NCI-H1105 (cell line): ENCODE measurements around the gene RIN3.
A peak's percentile ranks its signal among the peaks of the same experiment; 100 is the strongest.

Experiments
- DNase-seq: peaks from one replicate; lab custom pipeline; 2025; lab: John Stamatoyannopoulos, UW

Gene RIN3

GRCh38 chr14:92600318-92601053 lies 86.9 kb downstream of the RIN3 start:
- no peak for DNase-seq

GRCh38 chr14:92601131-92601710 lies 87.6 kb downstream of the RIN3 start:
- DNase-seq: no peak

GRCh38 chr14:92601757-92602417 lies 88.3 kb downstream of the RIN3 start:
- no peak for DNase-seq

GRCh38 chr14:92603309-92604242 lies 90.0 kb downstream of the RIN3 start:
- DNase-seq: peak; percentile 27

GRCh38 chr14:92605274-92605940 lies 91.8 kb downstream of the RIN3 start:
- DNase-seq: no peak

- no peak for DNase-seq
These were observed 93.7 kb downstream of the RIN3 start for GRCh38 chr14:92607251-92607650.

- no peak for DNase-seq
These were observed 94.3 kb downstream of the RIN3 start for GRCh38 chr14:92607702-92608429.

GRCh38 chr14:92609955-92610354 lies 96.4 kb downstream of the RIN3 start:
- no peak for DNase-seq

GRCh38 chr14:92610849-92611271 lies 97.3 kb downstream of the RIN3 start:
- no peak for DNase-seq

GRCh38 chr14:92613008-92613658 lies 99.6 kb downstream of the RIN3 start:
- no peak for DNase-seq

- DNase-seq: no peak
These were observed 100.2 kb downstream of the RIN3 start for GRCh38 chr14:92613681-92614260.

- no peak for DNase-seq
These were observed 101.9 kb downstream of the RIN3 start for GRCh38 chr14:92615451-92615850.

- no peak for DNase-seq
These were observed 102.6 kb downstream of the RIN3 start for GRCh38 chr14:92616178-92616577.

GRCh38 chr14:92617581-92617980 lies 104.0 kb downstream of the RIN3 start:
- no peak for DNase-seq

- DNase-seq: no peak
These were observed 106.3 kb downstream of the RIN3 start for GRCh38 chr14:92619671-92620456.

GRCh38 chr14:92622311-92622710 lies 108.7 kb downstream of the RIN3 start:
- DNase-seq: no peak

- DNase-seq: no peak
These were observed 111.2 kb downstream of the RIN3 start for GRCh38 chr14:92624764-92625163.

- no peak for DNase-seq
These were observed 111.6 kb downstream of the RIN3 start for GRCh38 chr14:92625213-92625612.

- DNase-seq: no peak
These were observed 112.5 kb downstream of the RIN3 start for GRCh38 chr14:92626041-92626440.
